HG03025 (cell line): Measurements from ENCODE around the gene CARD9.
A peak's percentile ranks its signal among the peaks of the same experiment; 100 is the strongest.

ENCODE experiments used
- ATAC-seq: cut with Tn5 transposase; IDR thresholded peaks from one replicate; pipeline ENCODE4 v1.9.1; 2021; ENCODE audit warnings: mild to moderate bottlenecking, moderate library complexity; ENCODE audit not compliant: unreplicated experiment, low FRiP score

CARD9 gene

GRCh38 chr9:136365775-136366222, 7.7 kb downstream of the CARD9 start:
- ATAC-seq: no peak

GRCh38 chr9:136364942-136365774, 8.3 kb downstream of the CARD9 start:
- no peak for ATAC-seq

GRCh38 chr9:136363949-136364748, 9.3 kb downstream of the CARD9 start:
- no peak for ATAC-seq

- ATAC-seq: peak; percentile 64
These were observed 10.1 kb downstream of the CARD9 start, which contains the start of gene DNLZ for GRCh38 chr9:136363106-136363948. DNLZ (minus strand) TSS chr9:136363744; CDS start chr9:136363714, 30 bp downstream.

GRCh38 chr9:136362450-136362784, 11.1 kb downstream of the CARD9 start:
- ATAC-seq: no peak

- ATAC-seq: no peak
These were observed 11.6 kb downstream of the CARD9 start for GRCh38 chr9:136361754-136362449.

GRCh38 chr9:136361047-136361753, 12.3 kb downstream of the CARD9 start:
- no peak for ATAC-seq

GRCh38 chr9:136359774-136360718, 13.4 kb downstream of the CARD9 start:
- ATAC-seq: no peak

GRCh38 chr9:136358888-136359287, 14.6 kb downstream of the CARD9 start:
- no peak for ATAC-seq

- no peak for ATAC-seq
These were observed 15.5 kb downstream of the CARD9 start for GRCh38 chr9:136358016-136358415.

- no peak for ATAC-seq
These were observed 16.2 kb downstream of the CARD9 start for GRCh38 chr9:136357202-136357725.

GRCh38 chr9:136355616-136356557, 17.6 kb downstream of the CARD9 start:
- no peak for ATAC-seq

- ATAC-seq: no peak
These were observed 18.8 kb downstream of the CARD9 start for GRCh38 chr9:136354592-136355085.

GRCh38 chr9:136353757-136354488, 19.5 kb downstream of the CARD9 start:
- ATAC-seq: no peak

GRCh38 chr9:136353088-136353487, 20.4 kb downstream of the CARD9 start:
- no peak for ATAC-seq

GRCh38 chr9:136352682-136353081, 20.8 kb downstream of the CARD9 start:
- ATAC-seq: no peak
